ENCODE measurements around the gene AGO3. TPM values are rescaled to one million over a fixed set of nuclear protein-coding genes. Genes with fewer than 3 reads are reported as not detected.
A peak's percentile ranks its signal among the peaks of the same experiment; 100 is the strongest.

Gene AGO3
- total and polyA plus RNA-seq, 2 of the 13 experiments (the other 11 are each of a cell fraction or from before 2014, with no cell fraction given), result 21.2 to 27.1 TPM

GRCh38 chr1:36088577-36089392, 157.9 kb downstream of the AGO3 start, which contains the start of gene ADPRS (continued):
- 0 out of 2 replicates have a peak, but pooled peaks have one; percentile 4 for TF ChIP-seq ZNF318 (CRISPR knock-in tag; IDR thresholded peaks at IDR 0.05)
- peak; percentile 81; the same call in 1 of the 2 replicates for TF ChIP-seq ZNF776 (CRISPR knock-in tag; IDR thresholded peaks at IDR 0.05)
- TF ChIP-seq ARNT2 (CRISPR knock-in tag; IDR thresholded peaks at IDR 0.05; ENCODE audit: low read depth), result peak; percentile 71
- peak; percentile 84 for TF ChIP-seq ZNF777 (CRISPR knock-in tag; IDR thresholded peaks at IDR 0.05)
- TF ChIP-seq HNRNPUL1 (IDR thresholded peaks at IDR 0.05; ENCODE audit: low read depth, low read length), result peak; percentile 76; the same call in 1 of the 2 replicates
- TF ChIP-seq SETDB1 (CRISPR knock-in tag; IDR thresholded peaks at IDR 0.05; ENCODE audit: borderline replicate concordance), result 0 out of 2 replicates have a peak, but pooled peaks have one; percentile 27
- 0 out of 2 replicates have a peak, but pooled peaks have one; percentile 59 for TF ChIP-seq ETV6 (CRISPR knock-in tag; conservative IDR thresholded peaks at IDR 0.05)
- 0 out of 2 replicates have a peak, but pooled peaks have one; percentile 24 for TF ChIP-seq SIX1 (CRISPR knock-in tag; IDR thresholded peaks at IDR 0.05; ENCODE audit: borderline replicate concordance)
- TF ChIP-seq ZBTB21 (CRISPR knock-in tag; IDR thresholded peaks at IDR 0.05), result peak; percentile 72
- peak; percentile 98 for TF ChIP-seq HDAC1 (CRISPR knock-in tag; IDR thresholded peaks at IDR 0.05)
- TF ChIP-seq ZNF335 (CRISPR knock-in tag; IDR thresholded peaks at IDR 0.05), result no peak
- TF ChIP-seq PREB (CRISPR knock-in tag; IDR thresholded peaks at IDR 0.05), result no peak; the same call in 1 of the 2 replicates
- peak; percentile 86 for TF ChIP-seq SMAD3 (CRISPR knock-in tag; IDR thresholded peaks at IDR 0.05)
- peak; percentile 38 for TF ChIP-seq ZNF883 (CRISPR knock-in tag; IDR thresholded peaks at IDR 0.05; ENCODE audit: not compliant biosample characterization)
- TF ChIP-seq ZIK1 (CRISPR knock-in tag; IDR thresholded peaks at IDR 0.05; ENCODE audit: borderline replicate concordance, low read depth), result peak; percentile 93; the same call in 1 of the 2 replicates
- TF ChIP-seq NR3C1 (CRISPR knock-in tag; IDR thresholded peaks at IDR 0.05), result no peak
- TF ChIP-seq ZNF235 (CRISPR knock-in tag; IDR thresholded peaks at IDR 0.05; ENCODE audit: borderline replicate concordance), result peak; percentile 84
- peak; percentile 92 for TF ChIP-seq KLF6 (CRISPR knock-in tag; IDR thresholded peaks at IDR 0.05)
